PC-9 (cell line): ENCODE results near the gene OPN1LW.

Experiments used
- EZH2 ChIP-seq: fragments of 200-600 bp; sonication (generic); IDR thresholded peaks from 2 replicates; pipeline ENCODE4 v1.8.0; 2017; ENCODE audit warnings: antibody characterized with exemption, low read depth
- TF ChIP-seq, protein P1 (sequence below): fragments of 200-600 bp; sonication (generic); conservative IDR thresholded peaks from 2 replicates; pipeline ENCODE4 v1.6.1; 2017; ENCODE audit warnings: mixed run types, antibody characterized with exemption, mild to moderate bottlenecking, moderate library complexity

- TF ChIP-seq, protein P1, sequence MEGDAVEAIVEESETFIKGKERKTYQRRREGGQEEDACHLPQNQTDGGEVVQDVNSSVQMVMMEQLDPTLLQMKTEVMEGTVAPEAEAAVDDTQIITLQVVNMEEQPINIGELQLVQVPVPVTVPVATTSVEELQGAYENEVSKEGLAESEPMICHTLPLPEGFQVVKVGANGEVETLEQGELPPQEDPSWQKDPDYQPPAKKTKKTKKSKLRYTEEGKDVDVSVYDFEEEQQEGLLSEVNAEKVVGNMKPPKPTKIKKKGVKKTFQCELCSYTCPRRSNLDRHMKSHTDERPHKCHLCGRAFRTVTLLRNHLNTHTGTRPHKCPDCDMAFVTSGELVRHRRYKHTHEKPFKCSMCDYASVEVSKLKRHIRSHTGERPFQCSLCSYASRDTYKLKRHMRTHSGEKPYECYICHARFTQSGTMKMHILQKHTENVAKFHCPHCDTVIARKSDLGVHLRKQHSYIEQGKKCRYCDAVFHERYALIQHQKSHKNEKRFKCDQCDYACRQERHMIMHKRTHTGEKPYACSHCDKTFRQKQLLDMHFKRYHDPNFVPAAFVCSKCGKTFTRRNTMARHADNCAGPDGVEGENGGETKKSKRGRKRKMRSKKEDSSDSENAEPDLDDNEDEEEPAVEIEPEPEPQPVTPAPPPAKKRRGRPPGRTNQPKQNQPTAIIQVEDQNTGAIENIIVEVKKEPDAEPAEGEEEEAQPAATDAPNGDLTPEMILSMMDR: no peak
- no peak for TF ChIP-seq EZH2
Measured at GRCh38 chrX:154132366-154132765, 11.7 kb upstream of the OPN1LW start.
